SU-DHL-6 (cell line): ENCODE measurements around the gene PRKCD.

Source experiments
- CTCF ChIP-seq: fragments of 200-600 bp; sonication (generic); IDR thresholded peaks from one replicate; pipeline ENCODE4 v1.5.1; 2017; ENCODE audit warnings: antibody characterized with exemption, mild to moderate bottlenecking, low read length, moderate library complexity; ENCODE audit not compliant: insufficient read depth, poor library complexity, severe bottlenecking
- EZH2phosphoT487 ChIP-seq: fragments of 200-600 bp; sonication (generic), shearing (Covaris generic); conservative IDR thresholded peaks from 2 replicates; pipeline ENCODE4 v1.6.1; 2018; ENCODE audit warnings: mild to moderate bottlenecking, antibody characterized with exemption, low read length, moderate library complexity, mixed read lengths

GRCh38 chr3:53190659-53191058, 29.6 kb downstream of the PRKCD start:
- no peak for TF ChIP-seq CTCF
- no peak for TF ChIP-seq EZH2phosphoT487
